Measurements from ENCODE around the gene ZNRF4. TPM values are rescaled to one million over a fixed set of nuclear protein-coding genes. Genes with fewer than 3 reads are reported as not detected.

The ZNRF4 gene
- total RNA-seq, 1 donor from 2014 or later = not detected

DNA sequence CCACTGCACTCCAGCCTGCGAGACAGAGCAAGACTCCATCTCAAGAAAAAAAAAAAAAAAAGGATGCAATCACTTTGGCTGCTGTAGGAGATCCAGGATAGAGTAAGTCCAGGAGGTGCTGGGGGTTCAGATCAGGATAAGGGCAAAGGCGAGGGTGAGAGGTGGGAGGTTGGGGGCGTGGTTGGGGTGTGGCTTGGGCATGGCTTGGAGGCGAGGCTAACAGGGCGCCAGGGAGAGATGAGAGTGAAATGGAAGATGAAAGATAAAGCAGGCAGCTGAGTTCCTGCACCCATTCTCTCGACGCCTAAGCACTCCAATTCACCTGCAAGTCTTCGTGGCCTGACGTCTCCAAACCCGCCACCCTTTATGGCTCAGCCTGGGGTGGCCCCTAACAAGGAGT is 25.0 kb upstream of the ZNRF4 start:
- H3K4me3 ChIP-seq = no peak overlapping the region
- no peak overlapping the region for H3K27ac ChIP-seq
- intact Hi-C loops (cut with DNase I) = no loop called here
- TF ChIP-seq POLR2AphosphoS5 (IDR thresholded peaks at IDR 0.05; ENCODE audit: insufficient read depth in 1 of 2, low read depth in 1 of 2) (no peak), POLR2A (IDR thresholded peaks at IDR 0.05) (no peak)
- TF ChIP-seq, protein P1, sequence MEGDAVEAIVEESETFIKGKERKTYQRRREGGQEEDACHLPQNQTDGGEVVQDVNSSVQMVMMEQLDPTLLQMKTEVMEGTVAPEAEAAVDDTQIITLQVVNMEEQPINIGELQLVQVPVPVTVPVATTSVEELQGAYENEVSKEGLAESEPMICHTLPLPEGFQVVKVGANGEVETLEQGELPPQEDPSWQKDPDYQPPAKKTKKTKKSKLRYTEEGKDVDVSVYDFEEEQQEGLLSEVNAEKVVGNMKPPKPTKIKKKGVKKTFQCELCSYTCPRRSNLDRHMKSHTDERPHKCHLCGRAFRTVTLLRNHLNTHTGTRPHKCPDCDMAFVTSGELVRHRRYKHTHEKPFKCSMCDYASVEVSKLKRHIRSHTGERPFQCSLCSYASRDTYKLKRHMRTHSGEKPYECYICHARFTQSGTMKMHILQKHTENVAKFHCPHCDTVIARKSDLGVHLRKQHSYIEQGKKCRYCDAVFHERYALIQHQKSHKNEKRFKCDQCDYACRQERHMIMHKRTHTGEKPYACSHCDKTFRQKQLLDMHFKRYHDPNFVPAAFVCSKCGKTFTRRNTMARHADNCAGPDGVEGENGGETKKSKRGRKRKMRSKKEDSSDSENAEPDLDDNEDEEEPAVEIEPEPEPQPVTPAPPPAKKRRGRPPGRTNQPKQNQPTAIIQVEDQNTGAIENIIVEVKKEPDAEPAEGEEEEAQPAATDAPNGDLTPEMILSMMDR (IDR thresholded peaks at IDR 0.05) = no peak
- no peaks in the 10 kb centered on the region for H3K4me1 ChIP-seq
- H3K9me3 ChIP-seq = no peaks in the 10 kb centered on the region
- no peaks in the 10 kb centered on the region for H3K36me3 ChIP-seq
- no peaks in the 10 kb centered on the region for H3K27me3 ChIP-seq
- no peak for DNase-seq (ENCODE audit: extremely low spot score in 2 of 2)

DNA sequence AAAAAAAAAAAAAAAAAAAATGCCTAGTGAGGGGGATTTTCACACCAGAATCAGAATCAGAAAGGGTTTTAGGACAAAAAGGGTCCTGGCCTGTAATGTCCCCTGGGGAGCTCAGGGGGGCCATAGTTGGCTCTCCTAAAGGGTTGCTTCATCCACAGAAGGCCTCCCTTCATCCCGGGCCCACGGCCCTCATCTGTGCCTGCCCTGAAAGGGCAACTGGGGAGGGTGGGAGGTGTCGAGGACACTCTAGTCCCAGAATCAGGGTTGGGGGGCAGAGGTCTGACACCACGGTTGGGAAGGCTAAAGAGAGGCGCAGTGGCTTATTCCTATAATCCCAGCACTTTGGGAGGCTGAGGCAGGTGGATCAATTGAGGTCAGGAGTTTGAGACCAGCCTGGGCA is 22.5 kb upstream of the ZNRF4 start:
- intact Hi-C loops (cut with DNase I) = no loop called here
- no peak overlapping the region for H3K4me3 ChIP-seq
- H3K9me3 ChIP-seq = no peaks in the 10 kb centered on the region
- H3K4me1 ChIP-seq = no peaks in the 10 kb centered on the region
- TF ChIP-seq, protein P1 (IDR thresholded peaks at IDR 0.05) = no peak
- no peak for TF ChIP-seq POLR2A (IDR thresholded peaks at IDR 0.05)
- no peak for TF ChIP-seq POLR2AphosphoS5 (IDR thresholded peaks at IDR 0.05; ENCODE audit: insufficient read depth in 1 of 2, low read depth in 1 of 2)
- H3K36me3 ChIP-seq = no peaks in the 10 kb centered on the region
- H3K27me3 ChIP-seq = no peaks in the 10 kb centered on the region
- DNase-seq (ENCODE audit: extremely low spot score in 2 of 2) = no peak
- H3K27ac ChIP-seq = no peak overlapping the region

DNA sequence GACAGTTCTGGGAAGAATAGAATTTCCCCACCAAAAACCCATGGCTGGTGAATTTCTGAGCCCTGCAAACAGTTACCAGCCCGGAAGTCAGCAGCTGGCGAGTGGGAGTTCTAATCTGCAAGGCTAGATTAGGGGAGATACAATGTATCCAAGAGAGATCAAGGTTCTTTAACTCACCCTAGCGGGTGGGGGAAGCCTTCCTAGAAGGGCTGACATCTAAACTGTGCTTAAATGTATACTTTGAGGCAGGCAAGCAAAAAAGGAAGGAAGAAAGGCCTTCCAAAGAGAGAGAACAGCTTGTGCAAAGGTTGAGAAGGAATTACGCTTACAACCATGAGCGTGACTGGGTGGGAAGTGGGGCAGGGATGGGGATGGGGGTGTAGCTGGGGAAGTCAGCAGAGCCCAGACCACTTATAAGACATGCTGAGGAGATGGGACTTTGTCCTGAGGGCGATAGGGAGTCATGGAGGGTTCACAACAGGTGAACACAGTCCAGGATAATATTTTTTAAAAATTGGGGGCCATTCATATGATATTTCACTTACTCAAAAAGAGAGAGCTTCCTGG is 20.8 kb upstream of the ZNRF4 start:
- no peak for DNase-seq (ENCODE audit: extremely low spot score in 2 of 2)
- Histone ChIP-seq H3K9me3 (no peaks in the 10 kb centered on the region), H3K4me3 (no peak overlapping the region), H3K36me3 (no peaks in the 10 kb centered on the region), H3K27me3 (no peaks in the 10 kb centered on the region), H3K27ac (no peak overlapping the region), H3K4me1 (no peaks in the 10 kb centered on the region)
- TF ChIP-seq, protein P1 (IDR thresholded peaks at IDR 0.05) = no peak
- TF ChIP-seq POLR2AphosphoS5 (IDR thresholded peaks at IDR 0.05; ENCODE audit: insufficient read depth in 1 of 2, low read depth in 1 of 2) (no peak), POLR2A (IDR thresholded peaks at IDR 0.05) (no peak)
- intact Hi-C loops (cut with DNase I) = no loop called here

DNA sequence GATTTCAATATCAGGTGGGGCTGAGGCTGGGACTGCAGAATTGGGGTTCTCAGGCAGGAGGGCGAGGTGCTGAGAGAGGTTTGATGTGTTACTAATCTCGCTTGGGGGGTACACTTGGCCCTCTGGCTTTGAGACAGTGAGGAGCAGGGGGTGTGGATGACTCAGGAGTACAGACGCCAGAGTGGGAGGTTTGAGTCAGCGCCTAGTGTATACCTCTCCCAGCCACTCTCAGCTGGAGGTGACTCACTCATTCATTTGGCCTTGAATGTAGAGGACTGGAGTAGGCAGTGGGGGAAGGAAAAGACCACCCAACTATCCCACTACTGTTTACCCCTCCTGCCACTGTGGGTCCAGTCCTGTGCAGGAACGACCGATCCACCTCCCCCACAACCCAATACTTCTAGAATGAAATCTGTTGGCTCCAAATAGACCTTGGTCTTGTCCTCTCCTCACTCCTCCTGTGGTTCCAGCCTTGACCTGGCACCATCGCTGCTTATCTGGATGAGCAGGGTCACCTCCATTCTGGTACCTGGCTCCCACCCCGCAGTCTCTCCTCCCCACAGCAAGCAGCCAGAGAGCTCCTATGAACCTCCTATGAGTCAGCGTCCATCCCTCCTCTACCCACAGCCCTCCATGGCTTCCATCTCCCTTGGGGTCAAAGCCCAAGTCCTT is 20.1 kb upstream of the ZNRF4 start:
- Histone ChIP-seq H3K36me3 (no peaks in the 10 kb centered on the region), H3K27ac (no peak overlapping the region), H3K27me3 (no peaks in the 10 kb centered on the region), H3K4me1 (no peaks in the 10 kb centered on the region), H3K9me3 (no peaks in the 10 kb centered on the region), H3K4me3 (no peak overlapping the region)
- DNase-seq (ENCODE audit: extremely low spot score in 2 of 2) = no peak
- no peak for TF ChIP-seq POLR2AphosphoS5 (IDR thresholded peaks at IDR 0.05; ENCODE audit: insufficient read depth in 1 of 2, low read depth in 1 of 2)
- no peak for TF ChIP-seq POLR2A (IDR thresholded peaks at IDR 0.05)
- TF ChIP-seq, protein P1 (IDR thresholded peaks at IDR 0.05) = no peak
- intact Hi-C loops (cut with DNase I) = no loop called here

DNA sequence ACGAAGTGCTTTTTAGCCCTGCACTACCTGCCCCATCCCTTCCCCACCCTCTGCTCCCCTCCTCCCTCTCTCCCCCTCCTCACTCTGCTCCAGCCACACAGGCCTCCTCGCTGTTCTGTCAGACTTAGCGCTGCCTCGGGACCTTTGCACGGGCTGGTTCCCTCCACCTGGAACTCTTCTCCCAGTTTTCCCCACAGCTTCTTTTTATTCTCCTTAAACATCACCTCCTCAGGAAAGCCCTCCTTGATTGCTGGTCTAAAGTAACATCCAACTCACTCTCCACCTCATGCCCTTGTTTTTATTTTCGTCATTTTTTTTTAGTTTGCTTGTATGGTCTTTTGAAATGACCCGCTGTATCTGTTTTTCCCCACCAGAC is 19.6 kb upstream of the ZNRF4 start:
- no peaks in the 10 kb centered on the region for H3K36me3 ChIP-seq
- H3K27ac ChIP-seq = no peak overlapping the region
- TF ChIP-seq POLR2AphosphoS5 (IDR thresholded peaks at IDR 0.05; ENCODE audit: insufficient read depth in 1 of 2, low read depth in 1 of 2) = no peak
- TF ChIP-seq, protein P1 (IDR thresholded peaks at IDR 0.05) = no peak
- no peak for TF ChIP-seq POLR2A (IDR thresholded peaks at IDR 0.05)
- H3K27me3 ChIP-seq = no peaks in the 10 kb centered on the region
- no peaks in the 10 kb centered on the region for H3K9me3 ChIP-seq
- no peak for DNase-seq (ENCODE audit: extremely low spot score in 2 of 2)
- intact Hi-C loops (cut with DNase I) = no loop called here
- no peak overlapping the region for H3K4me3 ChIP-seq
- H3K4me1 ChIP-seq = no peaks in the 10 kb centered on the region
